ENCODE results near the gene KANK2.
A peak's percentile ranks its signal among the peaks of the same experiment; 100 is the strongest.
"Not testable (repeated sequence)": the region's sequence is repeated elsewhere in the genome, so short reads cannot be mapped to it uniquely, and the experiment has no call there.

Gene KANK2

DNA sequence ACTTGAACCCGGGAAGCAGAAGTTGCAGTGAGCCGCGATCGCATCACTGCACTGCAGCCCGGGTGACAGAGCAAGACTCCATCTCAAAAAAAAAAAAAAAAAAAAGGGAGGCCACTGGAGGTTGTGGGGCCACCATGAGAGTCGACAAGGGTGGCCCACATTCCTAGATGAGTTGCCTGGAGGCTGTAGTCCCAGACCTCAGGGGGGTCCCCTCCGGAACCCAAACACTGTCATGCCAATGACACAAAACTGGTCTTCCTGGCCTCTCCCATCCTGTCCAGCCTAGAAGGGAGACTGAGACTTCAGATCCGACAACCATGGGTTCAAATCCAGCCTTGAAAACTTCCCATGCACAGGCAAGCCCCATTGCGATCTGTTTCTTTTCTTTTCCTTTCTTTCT, 56.4 kb downstream of the KANK2 start:
- H3K4me1 Mint-ChIP-seq, result peaks cover 12% of the 10 kb centered on the region
- H3K27me3 Mint-ChIP-seq, result peaks cover 22% of the 10 kb centered on the region
- no peaks in the 10 kb centered on the region for H3K9me3 Mint-ChIP-seq
- H3K4me3 Mint-ChIP-seq, result no peak overlapping the region
- no peak overlapping the region for H3K27ac Mint-ChIP-seq
- H3K36me3 Mint-ChIP-seq, result peaks cover 1% of the 10 kb centered on the region
- ATAC-seq (ENCODE audit: low read depth) (no peak), DNase-seq (ENCODE audit: low spot score in 2 of 2) (no peak)

DNA sequence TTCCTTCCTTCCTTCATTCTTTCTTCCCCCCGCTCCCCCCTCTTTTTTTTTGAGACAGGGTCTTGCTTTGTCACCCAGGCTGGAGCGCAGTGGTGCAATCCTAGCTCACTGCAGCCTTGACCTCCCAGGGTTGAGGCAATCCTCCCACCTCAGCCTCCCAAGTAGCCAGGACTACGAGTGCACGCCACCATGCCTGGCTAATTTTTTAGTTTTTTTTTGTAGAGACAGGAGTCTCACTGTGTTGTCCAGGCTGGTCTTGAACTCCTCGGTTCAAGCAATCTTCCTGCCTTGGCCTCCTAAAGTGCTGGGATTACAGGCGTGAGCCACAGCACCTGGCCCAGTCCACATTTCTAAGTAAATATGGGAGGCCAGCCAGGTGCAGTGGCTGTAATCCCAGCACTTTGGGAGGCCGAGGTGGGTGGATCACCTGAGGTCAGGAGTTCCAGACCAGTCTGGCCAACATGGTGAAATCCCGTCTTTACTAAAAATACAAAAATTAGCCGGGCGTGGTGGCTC, 57.3 kb downstream of the KANK2 start:
- not testable (repeated sequence) for ATAC-seq (ENCODE audit: low read depth); DNase-seq (ENCODE audit: low spot score in 2 of 2)

DNA sequence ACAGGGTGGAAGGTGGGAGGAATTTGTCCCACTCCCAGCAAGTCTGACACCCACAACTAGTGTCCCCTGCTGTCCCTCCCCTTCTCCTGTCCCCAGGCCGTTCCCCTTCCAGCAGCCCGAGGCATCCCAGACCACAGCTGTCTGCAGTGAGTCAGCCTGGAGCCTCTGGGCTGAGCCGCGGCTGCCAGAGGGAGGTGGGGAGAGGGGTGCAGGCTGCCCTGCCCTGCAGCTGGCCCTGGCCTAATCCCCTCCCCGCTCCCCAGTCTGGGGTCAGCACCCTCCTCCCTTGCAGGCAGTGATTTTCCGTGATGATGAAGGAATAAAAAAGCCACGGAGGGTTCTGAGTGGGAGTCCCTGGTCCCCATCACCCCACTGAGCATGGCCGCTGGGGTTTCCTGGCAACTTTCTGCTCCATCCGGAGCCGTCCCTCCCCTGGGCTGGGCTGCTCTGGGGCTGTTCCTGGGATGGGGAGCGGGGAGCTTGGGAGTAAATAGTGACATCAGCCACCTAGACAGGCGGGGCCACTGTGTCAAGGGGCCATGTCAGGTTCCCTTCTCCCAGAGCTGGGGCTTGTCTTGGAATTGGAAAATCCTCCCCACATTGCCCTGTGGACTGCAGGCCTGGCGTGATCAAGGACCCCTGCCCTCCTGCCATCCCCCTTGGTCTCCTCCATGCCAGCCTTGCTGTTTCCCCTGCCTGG, 58.6 kb downstream of the KANK2 start:
- H3K27ac Mint-ChIP-seq, result no peak overlapping the region
- no peak overlapping the region for H3K4me3 Mint-ChIP-seq
- ATAC-seq (ENCODE audit: low read depth), result no peak
- no peaks in the 10 kb centered on the region for H3K9me3 Mint-ChIP-seq
- H3K36me3 Mint-ChIP-seq, result no peaks in the 10 kb centered on the region
- H3K27me3 Mint-ChIP-seq, result peaks cover 22% of the 10 kb centered on the region
- DNase-seq (ENCODE audit: low spot score in 2 of 2), result no peak
- peaks cover 12% of the 10 kb centered on the region for H3K4me1 Mint-ChIP-seq

More for the DNA sequence above, 57.3 kb downstream of the KANK2 start:
- peaks cover 22% of the 10 kb centered on the region for H3K27me3 Mint-ChIP-seq
- peaks cover 12% of the 10 kb centered on the region for H3K4me1 Mint-ChIP-seq
- H3K9me3 Mint-ChIP-seq, H3K36me3 Mint-ChIP-seq, H3K27ac Mint-ChIP-seq, H3K4me3 Mint-ChIP-seq: not testable (repeated sequence)

GRCh38 chr19:11137542-11138384, 59.6 kb downstream of the KANK2 start:
- H3K36me3 Mint-ChIP-seq, result no peaks in the 10 kb centered on the region
- H3K9me3 Mint-ChIP-seq, result no peaks in the 10 kb centered on the region
- ATAC-seq (ENCODE audit: low read depth) (peak; percentile 27), DNase-seq (ENCODE audit: low spot score in 2 of 2) (no peak)
- H3K27ac Mint-ChIP-seq, result no peak overlapping the region
- H3K4me3 Mint-ChIP-seq, result peak overlapping the region; percentile 44
- H3K4me1 Mint-ChIP-seq, result peaks cover 12% of the 10 kb centered on the region
- peaks cover 22% of the 10 kb centered on the region for H3K27me3 Mint-ChIP-seq

- no peaks in the 10 kb centered on the region for H3K9me3 Mint-ChIP-seq
- DNase-seq (ENCODE audit: low spot score in 2 of 2) (no peak), ATAC-seq (ENCODE audit: low read depth) (no peak)
- H3K27ac Mint-ChIP-seq, result no peak overlapping the region
- no peaks in the 10 kb centered on the region for H3K36me3 Mint-ChIP-seq
- no peak overlapping the region for H3K4me3 Mint-ChIP-seq
- peaks cover 12% of the 10 kb centered on the region for H3K4me1 Mint-ChIP-seq
- H3K27me3 Mint-ChIP-seq, result peaks cover 21% of the 10 kb centered on the region
Measured at GRCh38 chr19:11136400-11137101, 60.8 kb downstream of the KANK2 start.

- ATAC-seq (ENCODE audit: low read depth) (no peak), DNase-seq (ENCODE audit: low spot score in 2 of 2) (no peak)
- H3K27ac Mint-ChIP-seq, result no peak overlapping the region
- no peaks in the 10 kb centered on the region for H3K9me3 Mint-ChIP-seq
- peaks cover 4% of the 10 kb centered on the region for H3K27me3 Mint-ChIP-seq
- no peak overlapping the region for H3K4me3 Mint-ChIP-seq
- no peaks in the 10 kb centered on the region for H3K36me3 Mint-ChIP-seq
- peaks cover 5% of the 10 kb centered on the region for H3K4me1 Mint-ChIP-seq
Measured at GRCh38 chr19:11131471-11131870, 65.9 kb downstream of the KANK2 start.

- peak; percentile 90 for ATAC-seq (ENCODE audit: low read depth)
- peaks cover 5% of the 10 kb centered on the region for H3K4me1 Mint-ChIP-seq
- no peaks in the 10 kb centered on the region for H3K9me3 Mint-ChIP-seq
- peak; percentile 85 to 88 for DNase-seq (ENCODE audit: low spot score in 2 of 2)
- H3K27me3 Mint-ChIP-seq, result peaks cover 1% of the 10 kb centered on the region
- H3K4me3 Mint-ChIP-seq, result no peak overlapping the region
- no peaks in the 10 kb centered on the region for H3K36me3 Mint-ChIP-seq
- H3K27ac Mint-ChIP-seq, result no peak overlapping the region
Measured at GRCh38 chr19:11130824-11131455, 66.4 kb downstream of the KANK2 start.

- Mint-ChIP-seq H3K27ac (no peak overlapping the region), H3K4me3 (no peak overlapping the region), H3K4me1 (peaks cover 5% of the 10 kb centered on the region), H3K36me3 (no peaks in the 10 kb centered on the region), H3K9me3 (no peaks in the 10 kb centered on the region), H3K27me3 (peaks cover 1% of the 10 kb centered on the region)
- ATAC-seq (ENCODE audit: low read depth) (no peak), DNase-seq (ENCODE audit: low spot score in 2 of 2) (no peak)
Measured at GRCh38 chr19:11127905-11128304, 69.4 kb downstream of the KANK2 start.

- Mint-ChIP-seq H3K9me3 (no peaks in the 10 kb centered on the region), H3K27me3 (peaks cover 1% of the 10 kb centered on the region), H3K4me1 (peaks cover 5% of the 10 kb centered on the region), H3K4me3 (no peak overlapping the region), H3K36me3 (no peaks in the 10 kb centered on the region), H3K27ac (no peak overlapping the region)
- peak; percentile 77 for ATAC-seq (ENCODE audit: low read depth)
- peak; percentile 71 to 80 for DNase-seq (ENCODE audit: low spot score in 2 of 2)
Measured at GRCh38 chr19:11125994-11126685, 71.2 kb downstream of the KANK2 start.

DNA sequence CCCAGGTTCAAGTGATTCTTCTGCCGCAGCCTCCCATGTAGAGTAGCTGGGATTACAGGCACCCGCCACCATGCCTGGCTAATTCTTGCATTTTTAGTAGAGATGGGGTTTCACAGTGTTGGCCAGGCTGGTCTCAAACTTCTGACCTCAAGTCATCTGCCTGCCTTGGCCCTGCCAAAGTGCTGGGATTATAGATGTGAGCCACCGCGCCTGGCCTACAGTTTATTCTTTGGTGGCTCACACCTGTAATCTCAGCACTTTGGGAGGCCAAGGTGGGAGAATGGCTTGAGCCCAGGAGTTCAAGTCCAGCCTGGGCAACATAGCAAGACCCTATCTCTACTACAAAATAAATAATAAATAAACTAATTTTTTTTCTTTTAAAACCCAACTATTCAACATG, 73.2 kb downstream of the KANK2 start:
- H3K4me1 Mint-ChIP-seq; H3K27ac Mint-ChIP-seq; DNase-seq (ENCODE audit: low spot score in 2 of 2); H3K9me3 Mint-ChIP-seq; H3K27me3 Mint-ChIP-seq; H3K4me3 Mint-ChIP-seq; H3K36me3 Mint-ChIP-seq; ATAC-seq (ENCODE audit: low read depth): not testable (repeated sequence)

GRCh38 chr19:11123114-11123513, 74.2 kb downstream of the KANK2 start:
- H3K27me3 Mint-ChIP-seq, result peaks cover 1% of the 10 kb centered on the region
- ATAC-seq (ENCODE audit: low read depth) (no peak), DNase-seq (ENCODE audit: low spot score in 2 of 2) (no peak)
- H3K4me3 Mint-ChIP-seq, result no peak overlapping the region
- no peak overlapping the region for H3K27ac Mint-ChIP-seq
- H3K36me3 Mint-ChIP-seq, result no peaks in the 10 kb centered on the region
- H3K9me3 Mint-ChIP-seq, result no peaks in the 10 kb centered on the region
- no peaks in the 10 kb centered on the region for H3K4me1 Mint-ChIP-seq

DNA sequence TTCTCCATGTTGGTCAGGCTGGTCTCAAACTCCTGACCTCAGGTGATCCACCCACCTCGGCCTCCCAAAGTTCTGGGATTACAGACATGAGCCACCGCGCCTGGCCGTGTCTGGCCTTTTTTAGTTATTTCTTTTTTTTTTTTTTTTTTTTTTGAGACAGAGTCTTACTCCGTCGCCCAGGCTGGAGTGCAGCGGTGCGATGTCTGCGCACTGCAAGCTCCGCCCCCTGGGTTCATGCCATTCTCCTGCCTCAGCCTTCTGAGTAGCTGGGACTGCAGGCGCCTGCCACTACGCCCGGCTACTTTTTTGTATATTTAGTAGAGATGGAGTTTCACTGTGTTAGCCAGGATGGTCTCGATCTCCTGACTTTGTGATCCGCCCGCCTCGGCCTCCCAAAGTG, 75.4 kb downstream of the KANK2 start:
- H3K9me3 Mint-ChIP-seq; DNase-seq (ENCODE audit: low spot score in 2 of 2); H3K4me1 Mint-ChIP-seq; H3K4me3 Mint-ChIP-seq; H3K27ac Mint-ChIP-seq; H3K36me3 Mint-ChIP-seq; H3K27me3 Mint-ChIP-seq; ATAC-seq (ENCODE audit: low read depth): not testable (repeated sequence)

- Mint-ChIP-seq H3K27me3 (no peaks in the 10 kb centered on the region), H3K4me1 (no peaks in the 10 kb centered on the region), H3K27ac (no peak overlapping the region), H3K4me3 (no peak overlapping the region), H3K36me3 (no peaks in the 10 kb centered on the region), H3K9me3 (no peaks in the 10 kb centered on the region)
- no peak for DNase-seq (ENCODE audit: low spot score in 2 of 2)
- ATAC-seq (ENCODE audit: low read depth), result no peak
Measured at GRCh38 chr19:11116507-11116906, 80.8 kb downstream of the KANK2 start.

All from memory B cell (primary cell).